HepG2 (cell line): ENCODE results near the gene FUCA2. TPM values are rescaled to one million over a fixed set of nuclear protein-coding genes. Genes with fewer than 3 reads are reported as not detected.

Experiments used
- ATAC-seq: fragments of 200-7000 bp; cut with Tn5 transposase; 3 replicates; pipeline ENCODE4 v1.9.1; 2020; ENCODE audit warnings: mild to moderate bottlenecking, moderate library complexity
- BruUV-seq: library from RNA; stranded (reverse); fragments of 400-500 nt; replicated peaks from 2 replicates; lab custom pipeline; 2021; lab: Mats Ljungman, UMichigan
- CTCF ChIA-PET: fragments of 300-600 bp; formaldehyde crosslinking; extraction: SDS; loops from one replicate; lab custom pipeline; 2021; ENCODE audit warnings: low total read pairs, inconsistent platforms, low intra/inter-chr PET ratio; lab: Yijun Ruan, JAX
- POLR2A ChIA-PET: fragments of 350-600 bp; sonication (Branson Sonifier 250); formaldehyde crosslinking; loops from one replicate; lab custom pipeline; 2020; ENCODE audit warnings: antibody characterized with exemption, inconsistent platforms; lab: Yijun Ruan, JAX
- DNase-seq: peaks from one replicate; pipeline ENCODE4 v3.0.0-alpha.2; 2015; ENCODE audit warnings: low spot score
- FAIRE-seq: peaks from 3 replicates; lab custom pipeline; 2011; peaks lifted over from hg19 to GRCh38; lab: Jason Lieb, UNC
- H2AFZ ChIP-seq: one replicate; pipeline ENCODE4 v1.6.1; 2011; ENCODE audit warnings: low read length, inconsistent platforms
- H3K27ac ChIP-seq: fragments of 300-600 bp; 3 replicates; pipeline ENCODE4 v1.8.0; 2011; ENCODE audit warnings: mixed run types, mild to moderate bottlenecking, mixed read lengths, low read length, inconsistent platforms; ENCODE audit not compliant: insufficient read depth; ENCODE audit errors: extremely low read length
- H3K27me3 ChIP-seq, 2 experiments: fragments of 200-600 bp in 1 of 2; 2 replicates in 1 of 2; 3 replicates in 1 of 2; pipeline versions ENCODE4 v1.6.0 to v1.8.0; 2011; ENCODE audit warnings: low read length in 2 of 2, mild to moderate bottlenecking in 2 of 2, moderate library complexity in 2 of 2, inconsistent platforms in 1 of 2; ENCODE audit not compliant: insufficient read depth in 2 of 2, control insufficient read depth in 1 of 2
- H3K36me3 ChIP-seq, 2 experiments: fragments of 200-600 bp in 1 of 2; replicated peaks in 1 of 2; 2 replicates in 1 of 2; 3 replicates in 1 of 2; pipeline versions ENCODE4 v1.5.1 to v1.8.0; 2011; ENCODE audit warnings: low read length in 2 of 2, inconsistent platforms in 1 of 2; ENCODE audit not compliant: insufficient read depth in 2 of 2, control insufficient read depth in 1 of 2
- H3K4me1 ChIP-seq: 2 replicates; pipeline ENCODE4 v1.5.1; 2012; ENCODE audit warnings: low read length, inconsistent platforms; ENCODE audit not compliant: insufficient read depth
- H3K4me2 ChIP-seq: 2 replicates; pipeline ENCODE4 v1.6.0; 2011; ENCODE audit warnings: low read depth, low read length, inconsistent platforms
- H3K4me3 ChIP-seq, 3 experiments: fragments of 200-600 bp in 1 of 3; sonication (generic), shearing (Covaris generic) in 1 of 3; replicated peaks in 1 of 3; 2 replicates each; pipeline ENCODE4 v1.5.1; 2011 to 2016; ENCODE audit warnings: low read length in 3 of 3, inconsistent platforms in 2 of 3, low read depth in 2 of 3, mild to moderate bottlenecking in 2 of 3, control low read depth in 1 of 3, mixed read lengths in 1 of 3; ENCODE audit not compliant: insufficient read depth in 1 of 3
- H3K79me2 ChIP-seq: one replicate; pipeline ENCODE4 v1.6.1; 2011; ENCODE audit warnings: low read length, inconsistent platforms; ENCODE audit not compliant: insufficient read depth
- H3K9ac ChIP-seq: 2 replicates; pipeline ENCODE4 v1.6.0; 2011; ENCODE audit warnings: mild to moderate bottlenecking, low read depth, low read length, inconsistent platforms; ENCODE audit not compliant: insufficient read depth
- H3K9me3 ChIP-seq: 2 replicates; pipeline ENCODE4 v1.5.1; 2012; ENCODE audit warnings: mild to moderate bottlenecking, low read length
- H4K20me1 ChIP-seq: 2 replicates; pipeline ENCODE4 v1.6.0; 2011; ENCODE audit warnings: inconsistent platforms, mild to moderate bottlenecking, low read length, moderate library complexity; ENCODE audit not compliant: insufficient read depth
- ATM ChIP-seq: fragments of 450-650 bp; IDR thresholded peaks from 2 replicates; pipeline ENCODE4 v1.7.1; 2017; ENCODE audit warnings: mild to moderate bottlenecking, borderline replicate concordance
- ETS1 ChIP-seq: sonication (generic); formaldehyde crosslinking; IDR thresholded peaks from 2 replicates; pipeline ENCODE4 v1.4.0; 2020; ENCODE audit warnings: missing genetic modification reagents
- FUBP1 ChIP-seq: sonication (generic); formaldehyde crosslinking; IDR thresholded peaks from 2 replicates; pipeline ENCODE4 v1.5.1; 2020; ENCODE audit warnings: missing genetic modification reagents, mild to moderate bottlenecking, borderline replicate concordance
- POGZ ChIP-seq: sonication (generic); formaldehyde crosslinking; IDR thresholded peaks from 2 replicates; pipeline ENCODE4 v1.4.0; 2020; ENCODE audit warnings: mild to moderate bottlenecking, missing genetic modification reagents
- POLR2AphosphoS2 ChIP-seq: IDR thresholded peaks from 2 replicates; pipeline ENCODE4 v1.6.1; 2011; ENCODE audit warnings: low read depth, low read length, improper control_type of control experiment
- SAFB2 ChIP-seq: sonication (generic); formaldehyde crosslinking; IDR thresholded peaks from 2 replicates; pipeline ENCODE4 v1.5.1; 2020; ENCODE audit warnings: missing genetic modification reagents, low read depth, mild to moderate bottlenecking, borderline replicate concordance
- TEAD2 ChIP-seq: sonication (generic); formaldehyde crosslinking; IDR thresholded peaks from 2 replicates; pipeline ENCODE4 v1.9.0; 2021; ENCODE audit warnings: missing genetic modification reagents
- TRAFD1 ChIP-seq: sonication (generic); formaldehyde crosslinking; IDR thresholded peaks from 2 replicates; pipeline ENCODE4 v1.5.1; 2020; ENCODE audit warnings: missing genetic modification reagents, mild to moderate bottlenecking, borderline replicate concordance
- ZBTB8A ChIP-seq: sonication (generic); formaldehyde crosslinking; IDR thresholded peaks from 2 replicates; pipeline ENCODE4 v1.4.0; 2020; ENCODE audit warnings: mild to moderate bottlenecking, low read depth, missing genetic modification reagents, borderline replicate concordance
- ZFP90 ChIP-seq: sonication (generic); formaldehyde crosslinking; IDR thresholded peaks from 2 replicates; pipeline ENCODE4 v1.8.0; 2022; ENCODE audit warnings: missing genetic modification reagents, mild to moderate bottlenecking, inconsistent platforms, borderline replicate concordance
- ZNF180 ChIP-seq: sonication (generic); formaldehyde crosslinking; IDR thresholded peaks from 2 replicates; pipeline ENCODE4 v1.4.0; 2020; ENCODE audit warnings: low read depth, missing genetic modification reagents, borderline replicate concordance
- ZNF550 ChIP-seq: sonication (generic); formaldehyde crosslinking; IDR thresholded peaks from 2 replicates; pipeline ENCODE4 v1.4.0; 2020; ENCODE audit warnings: mild to moderate bottlenecking, missing genetic modification reagents, borderline replicate concordance
- ZNF572 ChIP-seq: sonication (generic); formaldehyde crosslinking; IDR thresholded peaks from 2 replicates; pipeline ENCODE4 v1.5.1; 2020; ENCODE audit warnings: mild to moderate bottlenecking, missing genetic modification reagents
- ZNF616 ChIP-seq: sonication (generic); formaldehyde crosslinking; IDR thresholded peaks from 2 replicates; pipeline ENCODE4 v1.5.0; 2020; ENCODE audit warnings: low read depth, mild to moderate bottlenecking, missing genetic modification reagents
- ZNF772 ChIP-seq: sonication (generic); formaldehyde crosslinking; IDR thresholded peaks from 2 replicates; pipeline ENCODE4 v1.5.0; 2020; ENCODE audit warnings: mild to moderate bottlenecking, missing genetic modification reagents
- ZNF850 ChIP-seq: sonication (generic); formaldehyde crosslinking; conservative IDR thresholded peaks from 2 replicates; pipeline ENCODE4 v1.9.0; 2021; ENCODE audit warnings: mild to moderate bottlenecking, missing genetic modification reagents
- WGBS: methylation state at CpG from one replicate; pipeline ENCODE4 v1.1.6; 2017; ENCODE audit warnings: low lambda C conversion rate; 5-methylcytosine and 5-hydroxymethylcytosine counted together
- in situ Hi-C: cut with HindIII; loops from 2 replicates; pipeline ENCODE4 v1.10.0; 2017; ENCODE audit warnings: low pct_unique_long_range_greater_than_20kb; ENCODE audit not compliant: extremely low pct_ligation_motif_present
- intact Hi-C: fragments of 100-400 bp; cut with micrococcal nuclease; formaldehyde crosslinking; loops from one replicate; pipeline ENCODE4 v1.10.0; 2022; ENCODE audit not compliant: unreplicated experiment
- polyA plus RNA-seq, 8 experiments: library from polyadenylated mRNA; depleted of rRNA in 3 of 8; stranded (reverse) in 7 of 8; unstranded in 1 of 8; fragments of >200 nt; fragmentation: Illumina TruSeq in 4 of 8; extraction: Trizol in 4 of 8; gene quantifications; 2 replicates each; pipeline versions ENCODE4 v1.2.1 to v1.2.3, GENCODE V29; 2011 to 2016; ENCODE audit warnings: low read depth in 4 of 8, missing spikeins in 1 of 8, mixed read lengths in 1 of 8; ENCODE audit not compliant: insufficient read depth in 1 of 8
- total RNA-seq, 5 experiments: library from RNA; depleted of rRNA; stranded (reverse); fragments of >200 nt; fragmentation: Illumina TruSeq; extraction: Trizol; gene quantifications; 2 replicates each; pipeline ENCODE4 v1.2.3, GENCODE V29; 2016; ENCODE audit warnings: low read depth in 1 of 5

FUCA2 gene
- total and polyA plus RNA-seq, 2 of the 13 experiments (the other 11 are each of a cell fraction or from before 2014, with no cell fraction given), result 87.4 to 144 TPM

GRCh38 chr6:143545165-143545564 lies 33.6 kb upstream of the FUCA2 start:
- Histone ChIP-seq H3K9me3 (no peaks in the 10 kb centered on the region), H3K27ac (no peak overlapping the region), H3K79me2 (no peaks in the 10 kb centered on the region), H3K9ac (no peak overlapping the region), H3K4me2 (no peak overlapping the region), H4K20me1 (no peaks in the 10 kb centered on the region), H3K4me1 (peaks cover 34% of the 10 kb centered on the region), H3K36me3 (no peaks in the 10 kb centered on the region), H2AFZ (no peak overlapping the region), H3K27me3 (no peaks in the 10 kb centered on the region), H3K4me3 (no peak overlapping the region)
- no peak; the same call in 1 of the 3 replicates for ATAC-seq
- intact Hi-C loops (no loop called here), in situ Hi-C loops (no loop called here)
- 77% methylated on average over 2 of the region's 2 CpGs for WGBS
- POLR2A ChIA-PET, result interaction anchor here (1.5 kb wide), 1 partner anchor 10 kb away, joined by 8 read pairs; no protein-coding TSS in a partner anchor
- no TSS peak for BruUV-seq
- FAIRE-seq, result no peak
- no peak for TF ChIP-seq TRAFD1
- no peak for TF ChIP-seq ETS1 (CRISPR knock-in tag)
- no peak for TF ChIP-seq ZNF616
- TF ChIP-seq SAFB2 (CRISPR knock-in tag), result no peak
- no peak for TF ChIP-seq FUBP1 (CRISPR knock-in tag)
- no peak for TF ChIP-seq ZFP90
- TF ChIP-seq POGZ (CRISPR knock-in tag), result no peak
- no peak for TF ChIP-seq ATM
- TF ChIP-seq ZNF550 (CRISPR knock-in tag), result no peak
- no peak for TF ChIP-seq ZBTB8A (CRISPR knock-in tag)
- no peak for TF ChIP-seq ZNF180 (CRISPR knock-in tag)
- TF ChIP-seq TEAD2 (CRISPR knock-in tag), result no peak
- no peak for TF ChIP-seq ZNF772
- no peak for TF ChIP-seq ZNF850 (CRISPR knock-in tag)
- no peak for TF ChIP-seq POLR2AphosphoS2
- TF ChIP-seq ZNF572 (CRISPR knock-in tag), result no peak
- CTCF ChIA-PET, result no interaction called here
- no peak for DNase-seq
